Lower lobe of right lung (tissue), 2 donors: ENCODE measurements around the gene PIF1. TPM values are rescaled to one million over a fixed set of nuclear protein-coding genes. Genes with fewer than 3 reads are reported as not detected.
A peak's percentile ranks its signal among the peaks of the same experiment; 100 is the strongest.

ENCODE experiments used
- ATAC-seq, 2 donors: fragments of 200-7000 bp; cut with Tn5 transposase; one replicate each; pipeline ENCODE4 v1.9.1; 2020 to 2022; ENCODE audit warnings: mild to moderate bottlenecking in 2 of 2, moderate library complexity in 2 of 2
- DNase-seq: peaks from one replicate; pipeline ENCODE4 v3.0.0-alpha.2; 2020
- H3K27ac ChIP-seq: fragments of 200-600 bp; one replicate; pipeline ENCODE4 v1.8.0; 2022
- H3K27me3 ChIP-seq: fragments of 200-600 bp; one replicate; pipeline ENCODE4 v1.8.0; 2022; ENCODE audit warnings: low read depth
- H3K36me3 ChIP-seq: fragments of 200-600 bp; one replicate; pipeline ENCODE4 v1.8.0; 2022; ENCODE audit warnings: mild to moderate bottlenecking
- H3K4me1 ChIP-seq: fragments of 200-600 bp; one replicate; pipeline ENCODE4 v1.8.0; 2022
- H3K4me3 ChIP-seq: fragments of 200-600 bp; one replicate; pipeline ENCODE4 v1.8.0; 2022; ENCODE audit warnings: mild to moderate bottlenecking
- H3K9me3 ChIP-seq: fragments of 200-600 bp; one replicate; pipeline ENCODE4 v1.8.0; 2022
- intact Hi-C: fragments of 100-400 bp; cut with DNase I; formaldehyde crosslinking; loops from one replicate; pipeline ENCODE4 v1.11.0; 2022
- total RNA-seq: library from RNA; stranded (reverse); fragmentation: NEBNext Ultra II Directional; extraction: Animal tissue kit (Norgen Biotek cat#: 25700); gene quantifications from one replicate; pipeline ENCODE4 v1.2.1, GENCODE V29; 2021
- TF ChIP-seq, protein P1 (sequence below): fragments of 200-600 bp; IDR thresholded peaks from one replicate; pipeline ENCODE4 v1.8.0; 2022; ENCODE audit warnings: antibody characterized with exemption, mild to moderate bottlenecking
- donor health status: DM: no; HTN: yes; CAD: no; lungs with severe emphysema.

Gene PIF1
- total RNA-seq, 1 donor from 2014 or later = 1.4 TPM

DNA sequence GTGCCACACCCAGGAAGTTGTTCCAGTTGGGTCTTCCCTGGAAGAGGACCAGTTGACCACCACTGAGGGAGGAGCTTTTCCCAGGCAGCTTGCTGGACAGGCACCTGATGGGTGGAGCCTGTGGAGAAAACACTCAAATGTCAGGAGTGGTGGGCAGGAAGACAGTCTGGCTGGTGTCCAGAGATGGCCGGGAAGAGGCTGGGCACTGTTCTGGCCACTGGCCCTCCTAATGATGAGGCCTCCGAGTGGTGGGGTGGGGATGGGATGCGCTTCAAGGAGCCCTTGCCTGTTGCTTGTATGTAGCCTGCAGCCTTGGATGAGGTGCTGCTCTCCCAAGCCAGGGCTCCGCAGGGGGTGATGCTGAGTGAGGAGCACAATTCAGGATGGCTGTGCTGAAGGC is 28.6 kb upstream of the PIF1 start:
- Histone ChIP-seq H3K36me3 (peaks cover 69% of the 10 kb centered on the region), H3K27ac (peak overlapping the region; percentile 65), H3K27me3 (no peaks in the 10 kb centered on the region), H3K4me1 (peaks cover 93% of the 10 kb centered on the region), H3K4me3 (no peak overlapping the region), H3K9me3 (no peaks in the 10 kb centered on the region)
- DNase-seq (no peak), ATAC-seq (no peak)
- intact Hi-C loops = no loop called here
- TF ChIP-seq, protein P1, sequence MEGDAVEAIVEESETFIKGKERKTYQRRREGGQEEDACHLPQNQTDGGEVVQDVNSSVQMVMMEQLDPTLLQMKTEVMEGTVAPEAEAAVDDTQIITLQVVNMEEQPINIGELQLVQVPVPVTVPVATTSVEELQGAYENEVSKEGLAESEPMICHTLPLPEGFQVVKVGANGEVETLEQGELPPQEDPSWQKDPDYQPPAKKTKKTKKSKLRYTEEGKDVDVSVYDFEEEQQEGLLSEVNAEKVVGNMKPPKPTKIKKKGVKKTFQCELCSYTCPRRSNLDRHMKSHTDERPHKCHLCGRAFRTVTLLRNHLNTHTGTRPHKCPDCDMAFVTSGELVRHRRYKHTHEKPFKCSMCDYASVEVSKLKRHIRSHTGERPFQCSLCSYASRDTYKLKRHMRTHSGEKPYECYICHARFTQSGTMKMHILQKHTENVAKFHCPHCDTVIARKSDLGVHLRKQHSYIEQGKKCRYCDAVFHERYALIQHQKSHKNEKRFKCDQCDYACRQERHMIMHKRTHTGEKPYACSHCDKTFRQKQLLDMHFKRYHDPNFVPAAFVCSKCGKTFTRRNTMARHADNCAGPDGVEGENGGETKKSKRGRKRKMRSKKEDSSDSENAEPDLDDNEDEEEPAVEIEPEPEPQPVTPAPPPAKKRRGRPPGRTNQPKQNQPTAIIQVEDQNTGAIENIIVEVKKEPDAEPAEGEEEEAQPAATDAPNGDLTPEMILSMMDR = no peak

DNA sequence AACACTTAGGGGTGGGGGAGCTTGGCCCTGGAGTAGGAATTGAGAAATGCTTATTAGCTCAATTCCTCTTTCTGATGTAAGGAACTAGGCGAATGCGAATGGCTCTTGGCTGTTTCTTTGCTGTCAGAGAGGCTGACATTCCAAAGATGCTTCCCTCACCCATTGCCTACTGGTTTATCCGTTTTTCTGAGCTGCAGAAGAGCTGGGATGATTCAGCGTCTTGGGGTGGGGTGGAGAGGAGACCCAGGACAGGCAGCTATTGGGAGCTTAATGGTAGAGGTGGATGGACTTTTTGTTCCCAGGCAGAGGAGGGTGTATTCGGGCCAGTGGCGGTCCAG is 26.0 kb upstream of the PIF1 start:
- H3K9me3 ChIP-seq = no peaks in the 10 kb centered on the region
- H3K27ac ChIP-seq = peak overlapping the region; percentile 64
- DNase-seq (no peak), ATAC-seq (peak; percentile 63 to 69)
- TF ChIP-seq, protein P1 = no peak
- no peaks in the 10 kb centered on the region for H3K27me3 ChIP-seq
- peaks cover 99% of the 10 kb centered on the region for H3K4me1 ChIP-seq
- H3K36me3 ChIP-seq = peaks cover 72% of the 10 kb centered on the region
- H3K4me3 ChIP-seq = no peak overlapping the region
- intact Hi-C loops = no loop called here

DNA sequence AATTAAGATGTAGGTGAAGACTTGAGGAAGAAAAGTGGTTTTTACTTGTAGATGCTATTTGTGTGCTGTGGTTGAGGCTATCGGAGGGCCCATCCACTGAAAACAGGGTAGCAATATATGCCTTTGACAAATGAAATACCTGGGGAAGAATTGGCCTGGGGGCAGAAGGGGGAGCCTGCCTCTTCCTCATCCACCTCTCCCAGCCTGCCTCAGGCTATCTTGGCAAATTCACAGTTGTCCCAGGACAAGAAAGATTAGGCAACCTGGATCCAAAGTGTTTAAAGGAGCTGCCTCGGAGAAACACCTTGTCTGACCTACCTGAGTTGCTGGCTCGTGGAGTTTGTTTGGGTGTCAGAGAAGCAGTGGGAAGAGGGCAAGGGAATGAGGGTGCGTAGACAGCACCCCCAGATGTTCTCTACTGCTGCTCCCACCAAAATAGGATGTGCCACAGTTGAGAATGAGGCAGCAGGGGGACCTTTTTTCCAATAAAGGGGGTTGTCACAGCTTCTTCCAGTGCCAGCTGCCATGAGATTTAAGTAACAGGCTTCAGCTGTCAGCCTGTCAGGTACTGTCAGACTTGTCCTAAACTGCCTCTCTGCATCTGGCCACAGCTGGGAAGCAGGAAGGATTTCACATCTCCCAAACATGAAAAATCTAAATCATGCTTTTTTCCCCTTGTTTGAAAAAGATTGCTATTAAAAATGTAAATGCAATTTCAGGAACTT is 25.5 kb upstream of the PIF1 start:
- TF ChIP-seq, protein P1 = no peak
- Histone ChIP-seq H3K9me3 (no peaks in the 10 kb centered on the region), H3K36me3 (peaks cover 69% of the 10 kb centered on the region), H3K4me1 (peaks cover 99% of the 10 kb centered on the region), H3K27me3 (no peaks in the 10 kb centered on the region), H3K4me3 (no peak overlapping the region), H3K27ac (peak overlapping the region; percentile 64)
- DNase-seq = no peak
- peak; percentile 3 to 28 for ATAC-seq
- intact Hi-C loops = no loop called here

DNA sequence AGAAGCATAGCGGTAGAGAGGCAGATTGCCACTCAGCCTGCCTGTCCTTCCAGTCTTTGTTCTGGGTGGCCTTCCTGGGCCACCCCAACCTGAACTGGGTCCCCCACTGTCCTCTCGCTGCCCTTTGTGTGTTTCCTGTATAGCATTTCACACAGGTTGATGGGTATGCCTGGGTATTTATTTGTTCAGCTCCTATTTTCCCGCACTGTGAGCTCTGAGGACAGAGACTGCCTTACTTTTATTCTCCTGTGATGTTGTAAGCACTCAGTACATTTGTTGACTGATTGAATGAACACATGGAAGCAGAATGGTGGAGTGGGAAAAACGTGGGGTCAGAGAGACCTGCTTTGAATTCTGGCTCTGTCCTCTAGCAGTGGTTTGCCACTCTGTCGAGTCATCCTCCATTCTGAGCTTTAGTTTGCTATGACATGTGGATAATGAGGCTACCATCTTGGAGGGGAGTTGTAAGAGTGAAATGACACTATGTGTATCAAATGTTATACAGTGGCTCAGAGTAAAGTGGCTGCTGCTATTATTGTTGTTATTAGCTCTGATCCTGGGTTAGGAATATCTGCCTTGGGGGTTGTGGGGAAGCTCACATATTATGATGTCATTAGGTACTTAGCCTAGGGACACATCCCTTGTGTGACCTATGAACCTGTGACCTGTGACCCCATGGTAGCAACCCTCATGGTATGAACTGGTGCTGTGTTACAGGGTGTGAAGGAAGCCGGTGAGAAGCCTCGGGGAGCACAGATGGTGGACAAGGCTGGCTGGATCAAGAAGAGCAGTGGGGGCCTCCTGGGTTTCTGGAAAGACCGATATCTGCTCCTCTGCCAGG is 22.6 kb upstream of the PIF1 start:
- H3K27ac ChIP-seq = no peak overlapping the region
- TF ChIP-seq, protein P1 = no peak
- no peaks in the 10 kb centered on the region for H3K27me3 ChIP-seq
- H3K36me3 ChIP-seq = peaks cover 41% of the 10 kb centered on the region
- H3K4me1 ChIP-seq = peaks cover 93% of the 10 kb centered on the region
- intact Hi-C loops = no loop called here
- H3K4me3 ChIP-seq = no peak overlapping the region
- ATAC-seq (no peak), DNase-seq (no peak)
- H3K9me3 ChIP-seq = no peaks in the 10 kb centered on the region

DNA sequence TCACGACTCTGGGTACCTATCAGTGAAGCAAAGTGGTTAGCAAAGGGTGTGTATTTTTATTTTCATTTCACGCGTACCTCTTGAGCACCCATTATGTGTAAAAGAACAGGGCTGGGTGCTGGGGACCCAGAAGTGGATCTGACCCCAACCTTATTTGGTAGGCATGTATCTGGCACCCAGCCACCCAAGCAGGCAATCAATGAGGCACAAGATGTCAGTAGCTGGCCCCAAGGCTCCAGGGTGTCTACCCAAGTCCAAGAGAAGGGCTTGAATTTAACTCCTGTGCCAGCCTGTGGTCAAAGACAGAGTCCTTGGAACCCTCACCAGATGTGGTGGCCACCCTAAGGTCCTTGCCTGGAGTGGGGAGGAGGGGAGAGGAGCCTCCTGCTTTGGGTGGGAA is 22.0 kb upstream of the PIF1 start:
- Histone ChIP-seq H3K4me3 (no peak overlapping the region), H3K4me1 (peaks cover 87% of the 10 kb centered on the region), H3K27ac (no peak overlapping the region), H3K36me3 (peaks cover 40% of the 10 kb centered on the region), H3K9me3 (no peaks in the 10 kb centered on the region), H3K27me3 (no peaks in the 10 kb centered on the region)
- TF ChIP-seq, protein P1 = no peak
- DNase-seq (no peak), ATAC-seq (no peak)
- intact Hi-C loops = no loop called here
